Measurements from ENCODE around the gene ZFY. TPM values are rescaled to one million over a fixed set of nuclear protein-coding genes. Genes with fewer than 3 reads are reported as not detected.

Gene ZFY
- total RNA-seq (not detected), polyA plus RNA-seq (10 to 100 TPM in 1 of 4 donors, not detected in 3; 10.0 TPM)

- H3K4me3 ChIP-seq (ENCODE audit: low read depth, low read length): peak within 1 kb of the TSS; percentile 85
- Mint-ChIP-seq H3K27ac (peak within 1 kb of the TSS in 1 of 3 donors; percentile 100), H3K4me1 (peaks cover 0 to 19% (median 7%) of the 10 kb centered on the region in 4 donors), H3K4me3 (peak within 1 kb of the TSS in 1 of 4 donors; percentile 98), H3K9me3 (no peaks in the 10 kb centered on the region), H3K27me3 (no peaks in the 10 kb centered on the region), H3K36me3 (no peaks in the 10 kb centered on the region)
- peaks cover 3% of the 10 kb centered on the region for H3K4me1 ChIP-seq (ENCODE audit: control insufficient read depth, insufficient read depth, low read length, poor library complexity, severe bottlenecking)
- peak in 1 of 3 donors; percentile 56 for DNase-seq
- no peaks in the 10 kb centered on the region for H3K27me3 ChIP-seq (ENCODE audit: control insufficient read depth, insufficient read depth, low read length)
- peak within 1 kb of the TSS; percentile 96 for H3K27ac ChIP-seq (ENCODE audit: insufficient read depth, low read length, poor library complexity, severe bottlenecking)
- no peaks in the 10 kb centered on the region for H3K9me3 ChIP-seq (ENCODE audit: control insufficient read depth in 2 of 2, low read length in 2 of 2)
- peak; percentile 40 to 43 for ATAC-seq (ENCODE audit: low read depth in 2 of 2)
- no peaks in the 10 kb centered on the region for H3K36me3 ChIP-seq (ENCODE audit: control insufficient read depth, insufficient read depth, low read length)
These were observed at the start of gene ZFY for GRCh38 chrY:2934861-2935715. Gene ZFY (plus strand): TSS chrY:2935381. CDS start chrY:2953937, 18,556 bp downstream.

DNA sequence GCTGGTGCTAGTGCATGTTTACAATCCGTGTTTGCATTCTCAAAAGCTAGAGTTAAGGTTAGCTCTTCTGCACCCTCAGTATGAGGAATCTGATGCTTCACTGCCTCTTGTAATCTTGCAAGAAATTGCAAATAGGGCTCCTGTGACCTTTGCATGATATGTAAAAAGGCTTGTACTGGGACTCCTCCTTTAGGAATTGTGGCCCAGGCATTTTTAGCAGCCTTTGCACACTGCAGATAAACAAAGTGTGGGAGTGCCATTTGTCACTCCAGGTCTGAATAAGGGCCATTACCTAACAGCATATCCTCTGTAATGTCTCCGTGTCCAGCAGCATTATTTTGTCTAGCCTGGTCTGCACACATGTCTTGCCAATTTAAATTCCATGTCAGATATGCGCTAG, 49.3 kb upstream of the ZFY start:
- Mint-ChIP-seq H3K9me3 (peaks cover 0 to 4% (median 0%) of the 10 kb centered on the region in 7 donors), H3K4me1 (peaks cover 0 to 11% (median 4%) of the 10 kb centered on the region in 4 donors), H3K4me3 (no peak overlapping the region), H3K36me3 (no peaks in the 10 kb centered on the region), H3K27me3 (no peaks in the 10 kb centered on the region), H3K27ac (no peak overlapping the region)
- Histone ChIP-seq H3K27ac (ENCODE audit: insufficient read depth, low read length, poor library complexity, severe bottlenecking) (no peak overlapping the region), H3K4me3 (ENCODE audit: low read depth, low read length) (no peak overlapping the region), H3K36me3 (ENCODE audit: control insufficient read depth, insufficient read depth, low read length) (no peaks in the 10 kb centered on the region), H3K4me1 (ENCODE audit: control insufficient read depth, insufficient read depth, low read length, poor library complexity, severe bottlenecking) (peaks cover 2% of the 10 kb centered on the region), H3K27me3 (ENCODE audit: control insufficient read depth, insufficient read depth, low read length) (no peaks in the 10 kb centered on the region), H3K9me3 (ENCODE audit: control insufficient read depth in 2 of 2, low read length in 2 of 2) (no peaks in the 10 kb centered on the region)
- no peak for ATAC-seq (ENCODE audit: low read depth in 2 of 2)
- DNase-seq: no peak

DNA sequence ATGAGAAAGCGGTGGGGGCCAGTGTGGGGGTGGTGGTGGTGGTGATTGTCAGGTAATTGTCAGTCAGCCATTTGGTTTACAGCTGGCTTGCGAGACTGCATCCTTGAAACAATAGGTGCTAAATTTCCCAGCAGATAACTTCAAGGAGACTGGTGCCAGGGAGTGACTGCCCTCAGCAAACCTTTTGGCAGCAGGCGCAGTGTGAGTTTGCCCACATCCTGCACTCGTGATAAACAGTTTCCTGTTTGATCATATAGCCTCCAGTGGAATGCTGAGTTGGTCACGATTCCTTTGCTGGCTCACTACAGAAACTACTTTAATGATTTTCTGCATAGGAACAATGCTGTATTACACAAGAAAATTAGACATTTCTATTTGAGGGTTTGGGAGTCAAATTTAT, 47.8 kb upstream of the ZFY start:
- peak overlapping the region in 1 of 4 donors; percentile 48 for H3K4me3 Mint-ChIP-seq

DNA sequence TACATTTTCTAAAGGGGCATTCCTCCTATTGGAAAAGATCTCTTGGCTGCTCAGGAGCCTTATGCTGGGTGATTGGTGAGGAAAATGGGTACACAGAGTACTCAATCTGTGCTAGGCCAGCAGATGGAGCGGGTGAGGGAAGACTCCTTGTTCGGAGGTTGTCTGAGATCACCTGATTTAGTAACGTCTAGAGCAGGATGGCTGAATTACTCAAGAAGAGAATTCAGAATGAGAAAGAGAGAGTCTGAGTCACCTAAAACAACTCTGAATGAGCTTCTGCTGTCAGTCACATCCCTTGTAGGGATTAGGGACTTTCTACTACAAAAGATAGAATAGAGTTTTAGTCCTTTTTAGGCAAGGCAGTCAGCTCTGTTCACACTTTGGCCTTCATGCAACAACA, 47.2 kb upstream of the ZFY start:
- H3K36me3 Mint-ChIP-seq: no peaks in the 10 kb centered on the region
- peaks cover 0 to 11% (median 4%) of the 10 kb centered on the region in 4 donors for H3K4me1 Mint-ChIP-seq
- no peaks in the 10 kb centered on the region for H3K27me3 Mint-ChIP-seq

More for the DNA sequence above, 47.8 kb upstream of the ZFY start:
- H3K9me3 Mint-ChIP-seq: no peaks in the 10 kb centered on the region
- H3K27me3 ChIP-seq (ENCODE audit: control insufficient read depth, insufficient read depth, low read length): no peaks in the 10 kb centered on the region
- H3K4me1 Mint-ChIP-seq: peaks cover 0 to 11% (median 4%) of the 10 kb centered on the region in 4 donors
- no peak overlapping the region for H3K27ac ChIP-seq (ENCODE audit: insufficient read depth, low read length, poor library complexity, severe bottlenecking)
- no peak for ATAC-seq (ENCODE audit: low read depth in 2 of 2)
- H3K4me3 ChIP-seq (ENCODE audit: low read depth, low read length): no peak overlapping the region
- H3K36me3 Mint-ChIP-seq: no peaks in the 10 kb centered on the region
- H3K4me1 ChIP-seq (ENCODE audit: control insufficient read depth, insufficient read depth, low read length, poor library complexity, severe bottlenecking): peaks cover 2% of the 10 kb centered on the region
- no peak overlapping the region for H3K27ac Mint-ChIP-seq
- H3K36me3 ChIP-seq (ENCODE audit: control insufficient read depth, insufficient read depth, low read length): no peaks in the 10 kb centered on the region
- no peak for DNase-seq
- H3K27me3 Mint-ChIP-seq: no peaks in the 10 kb centered on the region
- no peaks in the 10 kb centered on the region for H3K9me3 ChIP-seq (ENCODE audit: control insufficient read depth in 2 of 2, low read length in 2 of 2)

DNA sequence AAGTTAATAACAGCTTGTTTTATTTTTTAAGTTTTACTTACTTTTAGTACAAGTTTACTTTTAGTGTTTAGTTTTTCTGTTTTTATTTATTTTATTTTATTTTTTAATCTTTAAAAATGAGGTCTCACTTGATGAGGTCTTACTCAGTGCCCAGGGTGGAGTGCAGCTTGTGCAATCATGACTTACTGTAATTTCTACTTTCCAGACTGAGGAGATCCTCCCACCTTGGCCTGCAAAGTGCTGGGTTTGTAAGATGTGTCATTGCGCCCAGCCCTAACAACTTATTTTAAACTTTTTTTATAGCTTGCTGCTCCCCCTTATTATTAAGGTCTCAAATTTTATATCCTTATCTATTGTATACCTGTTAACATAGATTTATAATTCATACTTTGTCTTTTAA, 41.7 kb upstream of the ZFY start:
- DNase-seq: no peak
- H3K4me1 ChIP-seq (ENCODE audit: control insufficient read depth, insufficient read depth, low read length, poor library complexity, severe bottlenecking): no peaks in the 10 kb centered on the region
- ATAC-seq (ENCODE audit: low read depth in 2 of 2): no peak
- no peak overlapping the region for H3K27ac Mint-ChIP-seq
- no peaks in the 10 kb centered on the region for H3K9me3 Mint-ChIP-seq
- H3K4me3 Mint-ChIP-seq: no peak overlapping the region
- H3K36me3 Mint-ChIP-seq: no peaks in the 10 kb centered on the region
- H3K4me1 Mint-ChIP-seq: no peaks in the 10 kb centered on the region
- no peaks in the 10 kb centered on the region for H3K27me3 Mint-ChIP-seq
- no peak overlapping the region for H3K27ac ChIP-seq (ENCODE audit: insufficient read depth, low read length, poor library complexity, severe bottlenecking)
- H3K27me3 ChIP-seq (ENCODE audit: control insufficient read depth, insufficient read depth, low read length): no peaks in the 10 kb centered on the region
- no peaks in the 10 kb centered on the region for H3K36me3 ChIP-seq (ENCODE audit: control insufficient read depth, insufficient read depth, low read length)
- no peak overlapping the region for H3K4me3 ChIP-seq (ENCODE audit: low read depth, low read length)
- no peaks in the 10 kb centered on the region for H3K9me3 ChIP-seq (ENCODE audit: control insufficient read depth in 2 of 2, low read length in 2 of 2)

More for the DNA sequence above, 47.2 kb upstream of the ZFY start:
- Mint-ChIP-seq H3K9me3 (no peaks in the 10 kb centered on the region), H3K27ac (no peak overlapping the region), H3K4me3 (peak overlapping the region in 1 of 4 donors; percentile 48)
- H3K36me3 ChIP-seq (ENCODE audit: control insufficient read depth, insufficient read depth, low read length): no peaks in the 10 kb centered on the region
- no peak overlapping the region for H3K27ac ChIP-seq (ENCODE audit: insufficient read depth, low read length, poor library complexity, severe bottlenecking)
- ATAC-seq (ENCODE audit: low read depth in 2 of 2) (no peak), DNase-seq (no peak)
- H3K4me1 ChIP-seq (ENCODE audit: control insufficient read depth, insufficient read depth, low read length, poor library complexity, severe bottlenecking): peaks cover 2% of the 10 kb centered on the region
- H3K4me3 ChIP-seq (ENCODE audit: low read depth, low read length): no peak overlapping the region
- no peaks in the 10 kb centered on the region for H3K27me3 ChIP-seq (ENCODE audit: control insufficient read depth, insufficient read depth, low read length)
- no peaks in the 10 kb centered on the region for H3K9me3 ChIP-seq (ENCODE audit: control insufficient read depth in 2 of 2, low read length in 2 of 2)

GRCh38 chrY:2896050-2896449, 39.1 kb upstream of the ZFY start:
- no peak for ATAC-seq (ENCODE audit: low read depth in 2 of 2)
- H3K27ac Mint-ChIP-seq: no peak overlapping the region
- no peaks in the 10 kb centered on the region for H3K27me3 ChIP-seq (ENCODE audit: control insufficient read depth, insufficient read depth, low read length)

DNA sequence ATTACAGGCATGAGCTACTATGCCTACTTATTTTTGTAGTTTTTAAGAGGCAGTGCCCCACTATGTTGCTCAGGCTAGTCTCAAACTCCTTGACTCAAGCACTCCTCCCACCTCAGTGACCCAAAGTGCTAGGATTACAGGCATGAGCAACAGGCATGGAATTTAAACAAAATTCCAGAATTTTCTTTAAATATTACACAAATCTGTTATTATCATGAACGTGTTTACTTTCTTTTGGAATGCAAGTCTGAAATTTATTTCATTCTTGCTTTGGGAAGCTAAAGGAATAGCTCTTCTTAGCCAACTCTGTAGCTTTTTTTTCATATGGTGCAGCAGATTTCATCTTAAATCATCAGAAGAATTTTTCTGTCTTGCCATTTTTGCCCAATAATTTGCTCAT, 27.8 kb upstream of the ZFY start:
- H3K9me3 ChIP-seq (ENCODE audit: control insufficient read depth in 2 of 2, low read length in 2 of 2): no peaks in the 10 kb centered on the region
- ATAC-seq (ENCODE audit: low read depth in 2 of 2): no peak
- Mint-ChIP-seq H3K9me3 (peaks cover 0 to 3% (median 0%) of the 10 kb centered on the region in 7 donors), H3K27ac (no peak overlapping the region), H3K4me1 (no peaks in the 10 kb centered on the region), H3K36me3 (no peaks in the 10 kb centered on the region), H3K4me3 (no peak overlapping the region), H3K27me3 (no peaks in the 10 kb centered on the region)
- no peak overlapping the region for H3K4me3 ChIP-seq (ENCODE audit: low read depth, low read length)
- H3K27me3 ChIP-seq (ENCODE audit: control insufficient read depth, insufficient read depth, low read length): no peaks in the 10 kb centered on the region
- DNase-seq: no peak
- H3K27ac ChIP-seq (ENCODE audit: insufficient read depth, low read length, poor library complexity, severe bottlenecking): no peak overlapping the region
- no peaks in the 10 kb centered on the region for H3K36me3 ChIP-seq (ENCODE audit: control insufficient read depth, insufficient read depth, low read length)
- H3K4me1 ChIP-seq (ENCODE audit: control insufficient read depth, insufficient read depth, low read length, poor library complexity, severe bottlenecking): no peaks in the 10 kb centered on the region

More at GRCh38 chrY:2896050-2896449, 39.1 kb upstream of the ZFY start:
- Histone ChIP-seq H3K36me3 (ENCODE audit: control insufficient read depth, insufficient read depth, low read length) (no peaks in the 10 kb centered on the region), H3K9me3 (ENCODE audit: control insufficient read depth in 2 of 2, low read length in 2 of 2) (no peaks in the 10 kb centered on the region), H3K27ac (ENCODE audit: insufficient read depth, low read length, poor library complexity, severe bottlenecking) (no peak overlapping the region), H3K4me3 (ENCODE audit: low read depth, low read length) (no peak overlapping the region), H3K4me1 (ENCODE audit: control insufficient read depth, insufficient read depth, low read length, poor library complexity, severe bottlenecking) (no peaks in the 10 kb centered on the region)
- Mint-ChIP-seq H3K27me3 (peaks cover 5% of the 10 kb centered on the region), H3K4me3 (no peak overlapping the region), H3K36me3 (no peaks in the 10 kb centered on the region), H3K4me1 (no peaks in the 10 kb centered on the region), H3K9me3 (no peaks in the 10 kb centered on the region)
- DNase-seq: no peak
